GM19238 (cell line): ENCODE results near the gene OXCT2.
"Not testable (repeated sequence)": the region's sequence is repeated elsewhere in the genome, so short reads cannot be mapped to it uniquely, and the experiment has no call there.

Experiments
- DNase-seq: peaks from one replicate; pipeline ENCODE4 v3.0.0; 2011; ENCODE audit warnings: low spot score; ENCODE audit not compliant: insufficient read length

OXCT2 gene

DNA sequence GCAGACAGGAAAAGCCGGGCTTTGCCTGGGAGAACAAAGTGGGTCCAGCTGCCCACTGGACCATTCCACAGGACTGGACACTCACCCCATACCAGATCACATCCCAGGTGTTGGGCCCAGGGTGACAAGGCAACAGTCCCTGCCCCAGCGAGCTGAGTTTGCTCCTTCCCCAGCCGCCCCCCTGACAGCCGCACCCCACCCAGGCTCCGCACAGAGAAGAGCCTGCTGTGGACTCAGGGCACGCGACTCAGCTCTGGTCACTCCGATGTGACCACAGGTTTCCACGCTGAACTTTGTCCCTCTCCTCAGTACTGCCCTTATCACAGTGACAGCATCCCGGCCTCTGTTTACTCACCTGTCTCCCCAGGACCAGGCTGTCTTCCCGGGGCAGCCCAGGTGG is 16.3 kb upstream of the OXCT2 start:
- DNase-seq = no peak

DNA sequence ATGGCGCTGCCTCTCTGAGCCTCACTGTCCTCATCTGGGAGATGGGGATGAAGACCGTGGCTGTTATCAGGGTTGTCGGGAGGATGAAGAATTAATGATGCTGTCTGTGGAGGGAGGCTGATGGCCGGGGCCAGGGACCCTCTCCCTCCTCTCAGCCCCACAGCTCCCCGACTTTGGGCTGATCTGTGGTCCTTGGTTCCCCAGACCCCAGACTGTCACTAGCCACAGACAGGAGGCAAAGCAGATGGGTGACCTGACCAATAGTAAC is 15.9 kb upstream of the OXCT2 start:
- not testable (repeated sequence) for DNase-seq

DNA sequence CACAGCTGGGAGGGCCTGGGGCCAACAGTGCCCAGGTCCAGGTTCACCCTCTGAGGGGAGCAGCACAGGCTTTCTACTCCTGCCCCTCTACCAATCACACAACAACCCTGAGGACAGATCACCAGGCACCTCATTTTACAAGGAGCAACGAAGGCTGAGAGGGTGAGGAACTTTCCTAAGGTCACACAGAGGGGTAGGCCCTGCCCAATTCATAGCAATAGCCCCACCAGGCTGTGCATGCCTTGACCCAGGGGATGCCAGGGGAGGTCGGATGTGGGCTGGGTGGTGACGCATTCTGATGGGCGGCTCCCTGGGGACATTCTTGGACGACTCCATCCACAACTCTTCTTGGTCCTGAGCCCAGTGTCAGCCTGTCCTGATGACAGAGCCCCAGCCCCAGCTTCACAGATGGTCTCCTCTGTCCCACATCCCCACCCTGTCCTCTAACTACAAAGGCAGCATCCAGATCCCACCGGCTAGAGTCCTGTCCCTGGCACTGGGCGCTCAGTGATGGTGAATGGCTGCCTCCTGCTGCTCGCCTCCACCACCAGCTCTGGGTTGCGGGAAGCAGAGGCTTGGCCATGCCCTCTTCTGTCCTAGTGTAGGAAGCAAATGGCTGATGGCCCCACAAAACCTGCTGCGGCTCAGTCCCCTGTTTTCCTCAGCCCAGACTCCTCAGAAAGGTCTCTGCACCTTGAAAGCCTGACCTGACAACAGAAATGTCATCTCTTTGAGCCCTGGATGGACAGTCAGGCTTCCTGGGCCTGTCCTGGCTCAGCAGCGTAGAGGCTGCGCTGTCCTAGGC is 15.4 kb upstream of the OXCT2 start:
- not testable (repeated sequence) for DNase-seq

DNA sequence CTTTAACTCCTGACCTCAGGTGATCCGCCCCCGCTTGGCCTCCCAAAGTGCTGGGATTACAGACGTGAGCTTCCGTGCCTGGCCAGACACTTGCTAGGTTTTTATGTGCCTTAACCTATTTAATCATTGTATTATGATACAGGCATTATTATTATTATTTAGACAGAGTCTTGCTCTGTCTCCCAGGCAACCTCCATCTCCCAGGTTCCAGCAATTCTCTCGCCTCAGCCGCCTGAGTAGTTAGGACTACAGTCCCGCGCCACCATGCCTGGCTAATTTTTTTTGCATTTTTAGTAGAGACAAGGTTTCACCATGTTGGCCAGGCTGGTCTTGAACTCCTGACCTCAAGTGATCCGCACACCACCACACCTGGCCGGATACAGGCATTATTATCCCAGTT is 11.5 kb upstream of the OXCT2 start:
- not testable (repeated sequence) for DNase-seq

DNA sequence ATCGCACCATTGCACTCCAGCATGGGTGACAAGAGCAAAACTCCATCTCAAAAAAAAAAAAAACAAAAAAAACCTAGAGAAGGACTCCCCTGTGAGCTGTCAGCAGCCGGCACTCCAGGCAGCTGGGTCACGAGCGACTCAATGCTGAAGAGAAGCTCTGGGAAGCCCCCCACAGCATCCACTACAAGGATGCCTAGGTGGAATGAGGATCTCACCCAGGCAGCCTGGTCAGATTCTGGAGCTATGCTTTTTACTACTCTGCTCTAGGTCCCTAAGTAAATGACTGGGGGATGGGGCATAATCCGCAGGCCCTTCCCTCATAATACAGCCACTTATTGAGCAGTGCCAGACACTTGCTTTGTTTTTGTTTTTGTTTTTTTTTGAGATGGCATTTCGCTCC is 11.0 kb upstream of the OXCT2 start:
- DNase-seq = no peak

DNA sequence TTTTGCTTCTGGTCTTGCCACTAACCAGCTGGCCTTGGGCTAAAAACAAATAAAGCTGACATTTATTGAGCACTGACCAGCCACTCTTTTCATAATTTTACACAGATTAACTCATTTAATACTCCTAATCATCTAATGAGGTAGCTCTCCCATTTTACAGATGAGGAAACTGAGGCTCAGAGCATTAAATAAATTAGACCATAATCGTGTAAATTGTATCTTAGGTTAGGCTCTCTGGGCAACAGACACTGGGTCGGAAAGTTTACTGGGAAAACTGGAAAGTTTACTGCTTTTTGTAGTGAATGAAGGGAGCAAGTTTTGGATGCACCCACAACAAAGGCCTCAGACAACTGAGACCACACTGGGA is 10.2 kb upstream of the OXCT2 start:
- no peak for DNase-seq

DNA sequence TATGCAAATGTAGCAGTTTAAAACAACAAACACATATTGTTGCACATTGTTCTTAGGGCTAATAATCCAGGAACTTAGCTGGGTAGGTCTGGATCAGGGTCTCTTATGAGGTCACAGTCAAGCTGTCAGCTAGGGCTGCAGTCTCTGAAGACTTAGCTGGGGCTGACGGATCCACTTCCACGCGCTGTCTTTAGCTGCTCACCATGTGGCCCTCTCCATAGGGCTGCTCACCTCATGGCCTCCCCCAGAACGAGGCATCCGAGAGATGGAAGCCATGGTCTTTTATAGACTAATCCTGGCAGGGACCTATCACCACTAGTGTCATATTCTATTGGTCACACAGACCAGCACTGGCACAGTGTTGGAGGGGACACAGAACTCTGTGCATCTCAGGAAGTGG is 8.7 kb upstream of the OXCT2 start:
- no peak for DNase-seq

DNA sequence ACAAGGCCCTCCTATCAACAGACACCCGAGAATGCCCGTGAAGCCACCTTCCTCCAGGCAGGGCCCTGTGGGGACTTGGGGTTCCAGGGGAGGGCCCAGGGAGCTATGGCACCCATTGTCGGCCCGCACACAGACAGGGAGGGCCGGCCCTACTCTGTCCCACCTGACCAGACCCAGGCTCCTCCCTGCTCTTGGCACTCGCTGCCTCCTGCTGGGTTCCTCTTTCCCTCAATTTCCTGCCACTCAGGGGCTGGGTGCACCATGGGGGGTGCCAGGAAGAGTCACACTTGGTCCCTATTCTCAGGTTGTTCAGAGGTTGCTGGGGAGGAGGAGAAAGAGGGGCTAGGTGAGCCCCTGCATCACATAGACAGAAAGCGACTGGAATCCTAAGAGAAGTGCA is 8.0 kb upstream of the OXCT2 start:
- no peak for DNase-seq

DNA sequence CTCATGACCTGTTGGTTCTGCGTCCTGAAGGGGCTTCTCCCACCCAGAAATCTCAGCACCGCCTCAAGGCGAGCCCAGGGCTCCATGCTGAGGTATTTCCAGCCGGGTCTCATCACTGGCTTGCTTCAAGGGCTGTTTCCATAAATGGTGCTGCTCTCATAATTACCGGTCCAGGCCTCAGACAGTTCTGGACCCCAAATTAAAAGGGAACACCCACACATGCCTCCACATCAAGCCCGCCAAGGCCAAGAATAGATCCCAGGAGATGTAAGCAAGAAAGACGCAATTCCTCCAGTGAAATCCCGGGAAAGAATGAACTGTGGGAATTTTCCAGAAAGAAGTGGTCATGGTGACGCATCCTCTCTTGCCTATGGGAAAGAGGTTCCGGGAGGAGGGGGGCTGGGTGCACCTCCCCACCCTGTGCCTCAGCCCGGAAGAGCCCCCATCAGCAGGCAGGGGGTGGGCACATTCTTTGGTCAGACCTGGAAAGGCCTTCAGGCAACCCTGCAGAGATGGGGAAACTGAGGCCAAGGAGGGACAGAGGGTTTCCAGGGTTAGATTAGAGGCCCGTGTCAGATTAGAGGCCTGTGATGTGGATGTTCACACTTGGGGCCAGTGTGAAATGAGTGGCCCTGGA is 7.4 kb upstream of the OXCT2 start:
- DNase-seq = not testable (repeated sequence)

DNA sequence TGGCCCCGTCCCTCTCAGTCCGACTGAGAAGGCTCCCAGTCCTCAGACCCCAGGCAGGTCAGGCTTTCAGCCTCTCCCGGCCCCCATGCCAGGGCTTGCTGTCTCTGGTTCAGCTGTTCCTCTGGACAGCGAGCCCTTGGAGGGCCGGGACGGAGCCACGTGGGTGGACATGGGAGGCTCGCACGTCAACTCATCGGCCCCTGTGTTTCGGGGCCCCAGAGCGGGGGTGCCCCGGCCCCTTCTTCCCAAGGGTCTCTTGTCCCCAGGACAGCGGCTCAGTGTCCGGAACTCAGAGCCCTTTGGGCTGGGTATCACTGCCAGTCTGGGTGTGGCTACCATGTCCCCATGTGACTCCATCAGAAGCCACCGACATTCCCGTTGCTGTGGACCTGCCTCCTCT is 6.7 kb upstream of the OXCT2 start:
- DNase-seq = not testable (repeated sequence)

DNA sequence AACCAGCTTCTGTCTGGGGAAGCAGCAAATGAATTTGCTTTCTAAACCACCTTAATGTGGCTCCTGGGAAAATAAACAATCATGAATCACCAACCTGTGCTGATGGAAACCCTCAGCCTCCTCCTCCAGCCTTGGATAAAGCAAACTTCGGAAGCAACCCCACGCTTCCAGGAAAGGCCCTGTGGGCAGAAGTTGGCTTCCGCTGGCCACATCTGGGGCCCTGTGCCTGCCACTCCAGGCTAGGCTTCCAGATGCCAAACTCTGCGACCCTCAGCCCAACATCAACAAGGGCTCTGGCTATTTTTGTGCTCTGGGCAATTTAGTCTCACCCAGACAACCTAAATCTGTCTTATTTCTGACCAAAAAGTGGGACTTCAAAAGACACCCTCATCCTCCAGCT is 6.2 kb upstream of the OXCT2 start:
- DNase-seq = no peak

DNA sequence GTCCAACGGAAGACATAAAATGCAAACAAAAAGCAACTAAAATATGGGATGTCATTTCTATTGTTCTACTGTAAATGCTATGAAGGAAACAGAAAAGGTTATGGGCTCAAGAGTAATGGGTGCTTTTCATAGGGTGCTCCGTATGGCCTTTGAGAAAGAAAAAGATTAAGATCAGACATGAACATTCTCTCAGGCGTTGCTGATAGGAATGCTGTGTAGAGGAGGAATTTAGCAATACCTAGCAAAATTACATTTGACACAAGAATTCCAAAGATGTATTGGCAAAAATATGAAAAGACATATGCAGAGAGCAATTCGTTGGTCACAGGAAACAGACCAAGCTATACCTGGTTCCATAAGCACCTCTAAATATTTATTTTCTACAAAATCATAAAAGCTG is 5.7 kb upstream of the OXCT2 start:
- no peak for DNase-seq

DNA sequence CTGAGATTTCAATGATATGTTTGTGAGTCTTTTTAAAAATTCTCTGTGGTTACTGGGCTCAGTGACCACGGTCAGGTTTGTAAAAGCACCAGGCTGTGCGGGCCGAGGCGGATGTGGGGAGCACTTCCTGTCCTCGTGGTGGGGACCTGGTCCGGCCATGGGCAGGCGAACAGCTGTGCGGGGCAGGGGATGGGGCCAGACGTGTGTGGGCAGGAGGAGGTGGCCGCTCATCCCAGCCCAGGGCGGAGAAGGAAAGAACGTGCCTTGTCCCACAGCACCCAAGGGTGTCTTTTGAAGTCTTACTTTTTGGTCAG is 5.2 kb upstream of the OXCT2 start:
- DNase-seq = no peak

DNA sequence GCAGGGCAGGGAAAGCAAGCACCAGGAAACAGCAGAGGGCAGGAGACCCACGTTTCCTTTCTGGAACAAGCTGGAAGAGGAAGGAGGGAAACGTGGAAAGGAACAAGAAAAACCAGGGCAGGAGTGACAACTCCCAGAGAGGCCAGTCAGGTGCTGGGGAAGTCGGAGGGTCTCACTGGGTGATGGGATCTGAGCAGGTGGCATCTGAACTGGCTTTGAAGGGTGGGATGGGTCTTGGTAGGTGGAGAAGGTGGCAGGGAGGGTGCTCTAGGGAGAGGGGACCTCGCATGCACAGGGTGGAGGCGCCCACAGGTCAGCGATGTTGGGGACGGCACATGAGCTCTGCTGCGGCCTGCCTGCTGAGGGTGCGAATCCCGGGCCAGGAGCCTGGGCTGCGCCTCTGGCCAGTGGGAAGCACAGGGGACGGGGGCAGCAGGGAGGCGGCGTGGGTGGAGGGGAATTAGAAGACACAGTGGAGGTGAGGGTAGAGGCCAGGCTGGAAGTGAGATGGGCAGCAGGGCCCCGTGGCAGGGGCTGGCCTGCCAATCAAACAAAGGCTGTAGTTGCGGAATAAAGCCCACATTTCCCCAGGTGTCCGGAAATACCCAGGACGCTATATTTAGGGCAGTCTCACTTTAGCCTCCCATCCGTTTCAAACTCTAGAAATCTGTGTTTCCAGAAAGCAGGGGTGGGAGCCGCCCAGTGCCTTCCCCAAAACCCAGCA is 4.7 kb upstream of the OXCT2 start:
- not testable (repeated sequence) for DNase-seq

DNA sequence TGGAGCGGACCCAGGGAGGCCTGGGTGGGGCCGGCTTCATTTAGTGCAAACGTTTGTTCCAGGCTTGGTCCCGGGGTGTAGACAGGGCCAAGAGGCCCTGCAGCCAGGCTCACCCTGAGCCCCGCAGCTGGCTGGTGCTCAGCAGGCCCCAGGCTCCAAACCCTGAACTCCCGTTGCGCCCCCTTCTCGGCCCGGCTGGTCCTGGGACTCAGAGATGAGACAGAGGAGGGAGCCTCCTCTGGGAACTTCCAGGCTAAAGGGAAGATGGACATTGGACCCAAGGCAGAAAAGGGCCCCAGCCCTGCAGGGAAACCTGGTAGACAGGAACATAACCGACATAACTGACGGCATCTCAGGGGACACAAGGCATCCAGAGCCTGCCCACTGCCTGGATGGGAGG is 4.0 kb upstream of the OXCT2 start:
- not testable (repeated sequence) for DNase-seq

DNA sequence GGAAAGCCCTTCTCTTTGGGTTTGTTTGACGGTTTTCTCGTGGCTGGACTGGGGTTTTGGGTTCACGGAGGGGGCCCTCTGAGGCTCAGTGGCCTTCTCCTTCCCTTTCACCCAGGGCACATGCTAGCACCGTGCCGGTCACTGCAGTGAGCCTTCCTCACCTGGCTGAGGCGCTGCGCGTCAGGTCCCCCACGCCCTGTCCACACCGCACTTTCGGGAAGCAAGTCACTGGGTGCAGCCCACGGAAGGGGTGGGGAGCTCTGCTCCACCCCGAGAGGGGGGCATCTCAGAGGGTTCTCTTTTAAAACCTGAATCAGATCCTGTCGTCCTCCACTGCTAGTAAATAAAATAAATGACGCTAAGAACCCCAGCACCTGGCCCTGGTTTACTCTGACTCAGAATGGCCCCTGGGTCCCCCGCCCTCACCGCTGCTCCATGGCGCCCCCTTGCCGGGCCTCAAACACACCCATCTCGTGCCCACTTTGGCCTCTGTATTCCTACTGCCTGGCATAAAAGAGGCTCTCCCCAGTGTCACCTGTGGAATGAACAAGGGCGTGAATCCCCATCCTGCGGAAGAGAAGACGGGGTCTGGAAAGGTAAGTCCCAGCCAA is 2.3 kb upstream of the OXCT2 start:
- DNase-seq = not testable (repeated sequence)

DNA sequence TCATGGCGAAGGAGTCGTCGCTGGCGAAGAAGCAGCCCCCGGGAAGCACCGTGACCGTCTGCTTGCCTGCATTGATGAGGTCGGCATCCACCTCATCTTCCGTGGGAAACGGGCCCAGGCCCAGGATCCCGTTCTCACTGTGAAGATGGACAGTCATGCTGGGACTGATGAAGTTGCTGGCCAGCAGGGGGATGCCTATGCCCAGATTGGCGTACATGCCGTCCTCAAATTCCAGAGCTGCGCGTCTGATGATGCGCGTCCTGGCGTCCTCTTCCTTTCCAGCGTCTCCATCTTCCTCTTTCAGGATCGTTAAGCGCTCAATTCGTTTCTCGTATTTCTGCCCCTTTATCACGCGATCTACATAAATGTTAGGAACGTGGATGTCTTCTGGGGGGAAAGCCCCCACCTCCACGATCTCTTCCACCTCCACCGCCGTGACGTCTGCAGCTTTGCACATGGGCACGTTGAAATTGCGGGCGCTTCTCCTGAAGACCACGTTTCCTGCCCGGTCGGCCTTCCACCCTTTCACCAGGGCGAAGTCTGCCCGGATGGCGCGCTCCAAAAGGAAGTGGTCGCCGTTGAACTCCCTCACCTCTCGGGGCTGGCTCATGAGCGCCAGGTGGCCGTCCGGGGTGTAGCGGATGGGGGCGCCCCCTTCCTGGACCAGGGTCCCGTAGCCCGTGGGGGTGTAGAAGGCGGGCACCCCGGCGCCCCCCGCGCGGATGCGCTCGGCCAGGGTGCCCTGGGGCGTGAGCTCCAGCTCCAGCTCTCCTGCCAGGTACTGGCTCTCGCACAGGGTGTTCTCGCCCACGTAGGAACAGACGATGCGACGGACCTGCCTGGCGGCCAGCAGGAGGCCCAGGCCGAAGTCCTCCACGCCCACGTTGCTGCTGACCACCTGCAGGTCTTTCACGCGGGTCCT is 787 bp downstream of the OXCT2 start:
- not testable (repeated sequence) for DNase-seq

DNA sequence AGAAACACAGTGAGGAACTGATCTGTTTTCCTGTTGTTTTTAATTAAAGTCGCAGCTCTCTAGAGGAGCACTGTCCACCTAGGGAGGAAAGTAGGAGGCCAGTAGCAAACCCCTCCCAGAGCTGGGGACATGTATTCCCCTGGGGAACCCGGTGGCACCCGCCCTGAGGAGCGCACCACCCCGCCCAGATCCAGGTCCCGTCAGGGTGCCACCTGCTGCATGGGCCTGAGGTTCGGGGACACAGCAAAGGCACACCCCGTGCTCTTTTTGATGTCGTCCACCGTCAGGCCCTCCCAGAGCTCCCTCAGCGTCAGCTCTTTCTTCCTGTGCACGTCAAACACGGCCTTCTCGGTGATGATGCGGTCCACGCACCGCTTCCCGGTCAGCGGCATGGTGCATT is 1.6 kb downstream of the OXCT2 start:
- not testable (repeated sequence) for DNase-seq

DNA sequence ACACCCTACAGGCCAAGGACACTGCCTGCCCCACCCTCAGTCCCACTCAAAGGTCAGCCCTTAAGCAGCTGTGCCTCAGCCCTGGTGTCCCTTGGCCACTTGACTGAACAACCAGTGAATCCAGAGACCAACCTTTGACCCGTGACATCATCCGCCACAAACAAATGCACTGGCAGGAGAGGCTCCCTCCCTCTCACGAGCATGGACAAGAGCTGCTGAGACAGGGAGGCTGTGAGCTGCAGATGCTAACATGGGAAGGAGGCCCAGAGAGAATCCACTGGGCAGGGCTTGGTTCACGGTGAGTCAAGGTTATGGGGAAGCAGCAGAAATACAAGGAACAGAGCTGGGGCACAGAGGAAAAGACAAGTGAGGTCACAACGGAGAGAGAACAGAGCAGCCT is 4.7 kb downstream of the OXCT2 start:
- not testable (repeated sequence) for DNase-seq

DNA sequence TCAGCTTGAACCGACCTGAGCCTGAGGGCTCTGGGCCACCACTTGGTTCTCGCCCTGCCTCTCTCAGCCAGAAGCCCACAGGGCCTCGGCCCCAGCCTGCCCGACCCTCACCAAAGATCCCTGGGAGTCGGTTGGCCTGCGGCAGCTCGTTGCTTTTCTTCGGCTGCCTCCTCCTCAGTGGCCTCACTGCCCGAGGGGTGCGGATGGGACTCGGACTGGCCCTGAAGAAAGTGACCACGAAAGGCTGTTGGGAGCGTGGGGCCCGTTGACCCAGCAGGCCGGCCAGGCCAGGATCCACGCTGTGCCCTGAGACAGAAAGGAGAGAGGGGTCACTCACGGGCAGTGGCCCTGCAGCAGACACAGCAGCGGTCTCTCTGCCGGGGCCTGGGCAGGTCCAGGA is 6.6 kb downstream of the OXCT2 start:
- not testable (repeated sequence) for DNase-seq

DNA sequence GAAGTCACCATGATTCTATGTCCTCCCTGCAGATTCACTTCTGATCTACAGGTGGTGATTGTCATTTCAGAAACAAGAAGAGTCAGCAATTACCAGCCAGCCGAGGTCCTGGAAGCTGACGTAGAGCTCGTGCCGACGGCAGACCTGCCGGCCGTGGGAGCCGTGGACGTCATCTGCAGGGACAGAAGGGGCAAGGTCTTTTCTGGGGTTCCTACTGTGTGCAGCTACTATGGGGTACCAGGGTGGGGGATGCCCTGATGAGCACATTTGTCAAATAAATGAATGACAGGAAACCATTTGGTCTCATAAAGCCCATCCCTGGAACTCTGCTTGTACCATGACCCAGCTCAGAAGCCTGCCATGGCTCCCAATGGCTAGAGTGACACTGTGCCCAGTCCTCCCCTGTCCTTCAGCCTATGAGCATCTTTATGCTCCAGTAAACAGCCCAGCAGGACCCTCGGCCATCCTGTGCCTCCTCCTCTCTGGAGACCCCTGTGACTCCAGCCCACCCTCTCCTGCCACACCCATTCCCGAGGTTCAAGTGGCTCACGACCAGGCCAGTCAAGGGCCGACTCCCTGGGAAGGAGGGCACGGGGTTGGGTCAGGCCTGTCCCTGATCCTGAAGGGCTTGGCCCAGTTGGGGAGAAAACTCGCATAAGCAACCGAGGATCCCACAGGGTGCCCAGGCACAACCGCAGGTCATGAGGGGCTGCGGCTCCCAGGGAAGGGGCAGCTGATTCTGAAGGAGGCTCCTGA is 7.4 kb downstream of the OXCT2 start:
- not testable (repeated sequence) for DNase-seq
